B cell (primary cell): ENCODE measurements around the gene BBS2. TPM values are rescaled to one million over a fixed set of nuclear protein-coding genes. Genes with fewer than 3 reads are reported as not detected.

Source experiments
- ATAC-seq: fragments of 200-7000 bp; cut with Tn5 transposase; one replicate; pipeline ENCODE4 v1.10.0; 2021; ENCODE audit warnings: low read depth, mild to moderate bottlenecking, moderate number of reproducible peaks, moderate library complexity
- CTCF ChIA-PET: fragments of 350-600 bp; sonication (Branson Sonifier 250); formaldehyde crosslinking; loops from one replicate; lab custom pipeline; 2021; ENCODE audit warnings: antibody characterized with exemption, inconsistent platforms; lab: Charles Lee
- POLR2A ChIA-PET: fragments of 350-600 bp; sonication (Branson Sonifier 250); formaldehyde crosslinking; loops from one replicate; lab custom pipeline; 2021; ENCODE audit warnings: antibody characterized with exemption; lab: Charles Lee
- DNase-seq: peaks from one replicate; pipeline ENCODE4 v3.0.0; 2013
- H2AFZ ChIP-seq: 2 replicates; pipeline ENCODE4 v1.6.1; 2012; ENCODE audit warnings: mild to moderate bottlenecking, low read depth, low read length; ENCODE audit not compliant: insufficient read depth, poor library complexity, severe bottlenecking
- H3K27ac ChIP-seq, 2 donors: 1 replicate in 1 of 2; 2 replicates in 1 of 2; pipeline ENCODE4 v1.5.1; 2012 to 2013; ENCODE audit warnings: low read length in 2 of 2, mild to moderate bottlenecking in 2 of 2, moderate library complexity in 1 of 2
- H3K27me3 ChIP-seq, 4 experiments: fragments of 200-600 bp in 1 of 4; sonication (generic) in 1 of 4; replicated peaks in 1 of 4; 1 replicate in 2 of 4; 2 replicates in 2 of 4; pipeline versions ENCODE4 v1.6.1 to v1.7.0; 2013 to 2016; ENCODE audit warnings: low read length in 3 of 4, mild to moderate bottlenecking in 2 of 4, mixed read lengths in 1 of 4, moderate library complexity in 1 of 4; ENCODE audit not compliant: insufficient read depth in 4 of 4, control insufficient read depth in 3 of 4; ENCODE audit errors: control extremely low read depth in 1 of 4
- H3K36me3 ChIP-seq, 2 experiments: replicated peaks in 1 of 2; 1 replicate in 1 of 2; 2 replicates in 1 of 2; pipeline versions ENCODE4 v1.6.1 to v1.7.1; 2013; ENCODE audit warnings: low read length in 1 of 2; ENCODE audit not compliant: insufficient read depth in 2 of 2, control insufficient read depth in 1 of 2; ENCODE audit errors: control extremely low read depth in 1 of 2, extremely low read depth in 1 of 2
- H3K4me1 ChIP-seq, 2 donors: fragments of 200-600 bp in 1 of 2; sonication (generic) in 1 of 2; 1 replicate in 1 of 2; 2 replicates in 1 of 2; pipeline versions ENCODE4 v1.5.1 to v1.6.1; 2013 to 2017; ENCODE audit warnings: low read length in 2 of 2; ENCODE audit not compliant: control insufficient read depth in 2 of 2, insufficient read depth in 2 of 2
- H3K4me2 ChIP-seq: replicated peaks from 2 replicates; pipeline ENCODE3; 2012; ENCODE audit warnings: mild to moderate bottlenecking, low read depth, low read length; ENCODE audit not compliant: poor library complexity, severe bottlenecking
- H3K4me3 ChIP-seq, 5 experiments: fragments of 200-600 bp in 1 of 5; sonication (generic) in 1 of 5; 1 replicate in 3 of 5; 2 replicates in 2 of 5; pipeline versions ENCODE4 v1.5.1 to v1.7.0; 2011 to 2016; ENCODE audit warnings: low read length in 4 of 5, mild to moderate bottlenecking in 4 of 5, low read depth in 2 of 5, control low read depth in 1 of 5, moderate library complexity in 1 of 5; ENCODE audit not compliant: insufficient read depth in 1 of 5; ENCODE audit errors: control extremely low read depth in 1 of 5, extremely low read depth in 1 of 5
- H3K79me2 ChIP-seq: fragments of 200-600 bp; sonication (generic); one replicate; pipeline ENCODE4 v1.6.0; 2016; ENCODE audit warnings: low read length; ENCODE audit not compliant: control insufficient read depth, insufficient read depth
- H3K9ac ChIP-seq: fragments of 200-600 bp; sonication (generic); 2 replicates; pipeline ENCODE4 v1.6.1; 2017; ENCODE audit warnings: mild to moderate bottlenecking, low read length, moderate library complexity
- H3K9me3 ChIP-seq, 3 donors: one replicate each; pipeline versions ENCODE4 v1.6.1 to v1.7.1; 2013; ENCODE audit warnings: low read length in 2 of 3; ENCODE audit not compliant: control insufficient read depth in 2 of 3, insufficient read depth in 1 of 3; ENCODE audit errors: control extremely low read depth in 1 of 3
- H4K20me1 ChIP-seq: 2 replicates; pipeline ENCODE4 v1.6.0; 2012; ENCODE audit warnings: mild to moderate bottlenecking, low read length; ENCODE audit not compliant: insufficient read depth, control insufficient read depth, poor library complexity, severe bottlenecking
- H3K27ac Mint-ChIP-seq: one replicate; pipeline ENCODE4 v1.8.0; 2021; ENCODE audit warnings: mixed read lengths
- H3K27me3 Mint-ChIP-seq: one replicate; pipeline ENCODE4 v1.8.0; 2021; ENCODE audit warnings: mixed read lengths
- H3K4me1 Mint-ChIP-seq: one replicate; pipeline ENCODE4 v1.8.0; 2021; ENCODE audit warnings: mixed read lengths
- H3K4me3 Mint-ChIP-seq: one replicate; pipeline ENCODE4 v1.8.0; 2021; ENCODE audit warnings: mixed read lengths
- H3K9me3 Mint-ChIP-seq: one replicate; pipeline ENCODE4 v1.8.0; 2022; ENCODE audit warnings: mixed read lengths; ENCODE audit not compliant: insufficient read depth
- CTCF ChIP-seq: fragments of 200-600 bp; IDR thresholded peaks from one replicate; pipeline ENCODE4 v1.8.0; 2022; ENCODE audit warnings: antibody characterized with exemption, mild to moderate bottlenecking
- EZH2 ChIP-seq: IDR thresholded peaks from 2 replicates; pipeline ENCODE4 v1.6.1; 2012; ENCODE audit warnings: borderline replicate concordance, low read depth, mild to moderate bottlenecking, moderate library complexity, low read length; ENCODE audit not compliant: insufficient read depth, poor library complexity, severe bottlenecking
- WGBS: methylation state at CpG from one replicate; pipeline ENCODE4 v1.1.5; 2013; ENCODE audit warnings: missing lambda C conversion rate; ENCODE audit not compliant: insufficient coverage; 5-methylcytosine and 5-hydroxymethylcytosine counted together
- intact Hi-C: fragments of 100-400 bp; cut with micrococcal nuclease; formaldehyde crosslinking; loops from one replicate; pipeline ENCODE4 v1.10.0; 2022
- polyA plus RNA-seq: library from polyadenylated mRNA; depleted of rRNA; stranded (reverse); fragments of >200 nt; gene quantifications from 2 replicates; pipeline ENCODE4 v1.2.3, GENCODE V29; 2012
- total RNA-seq, 2 donors: library from RNA; stranded (reverse); fragments of 120-200 nt in 1 of 2; gene quantifications; 1 replicate in 1 of 2; 2 replicates in 1 of 2; pipeline versions ENCODE4 v1.2.3 to v1.2.4, GENCODE V29; 2013 to 2022

BBS2 gene
- total and polyA plus RNA-seq, 2 donors (not counting 1 experiment from before 2014, with no cell fraction given), result 49.4 to 63.4 TPM

GRCh38 chr16:56482683-56483236 is 37.1 kb downstream of the BBS2 start:
- Mint-ChIP-seq H3K27me3 (no peaks in the 10 kb centered on the region), H3K4me1 (no peaks in the 10 kb centered on the region), H3K27ac (no peak overlapping the region), H3K4me3 (no peak overlapping the region), H3K9me3 (no peaks in the 10 kb centered on the region)
- H3K4me1 ChIP-seq, result no peaks in the 10 kb centered on the region
- no peak overlapping the region for H3K4me3 ChIP-seq
- no peak overlapping the region for H3K27ac ChIP-seq
- POLR2A ChIA-PET, result no interaction called here
- H3K4me2 ChIP-seq, result no peak overlapping the region
- CTCF ChIA-PET, result interaction anchor here (1.6 kb wide), 1 partner anchor 219 kb away, joined by 4 read pairs; no protein-coding TSS in a partner anchor
- intact Hi-C loops, result no loop called here
- H3K9ac ChIP-seq, result no peak overlapping the region
- DNase-seq (no peak), ATAC-seq (no peak)
- no peaks in the 10 kb centered on the region for H3K27me3 ChIP-seq
- no peaks in the 10 kb centered on the region for H3K9me3 ChIP-seq
- no peak overlapping the region for H2AFZ ChIP-seq
- peaks cover 1 to 36% of the 10 kb centered on the region in 2 experiments for H3K36me3 ChIP-seq
- TF ChIP-seq EZH2, result no peak
- no peak for TF ChIP-seq CTCF
- no peaks in the 10 kb centered on the region for H3K79me2 ChIP-seq
- 100% methylated on average over 1 of the region's 5 CpGs for WGBS
- no peaks in the 10 kb centered on the region for H4K20me1 ChIP-seq

GRCh38 chr16:56481468-56482122 is 38.2 kb downstream of the BBS2 start:
- Histone ChIP-seq H3K9ac (no peak overlapping the region), H3K9me3 (no peaks in the 10 kb centered on the region), H2AFZ (no peak overlapping the region), H3K36me3 (peaks cover 1 to 43% of the 10 kb centered on the region in 2 experiments), H3K4me3 (no peak overlapping the region), H4K20me1 (no peaks in the 10 kb centered on the region), H3K4me2 (no peak overlapping the region), H3K4me1 (no peaks in the 10 kb centered on the region), H3K27ac (no peak overlapping the region), H3K79me2 (no peaks in the 10 kb centered on the region), H3K27me3 (no peaks in the 10 kb centered on the region)
- no CpG with 5 or more reads among the region's 2 CpGs for WGBS
- H3K4me3 Mint-ChIP-seq, result no peak overlapping the region
- no peak for DNase-seq
- no peak overlapping the region for H3K27ac Mint-ChIP-seq
- no peaks in the 10 kb centered on the region for H3K4me1 Mint-ChIP-seq
- CTCF ChIA-PET, result interaction anchor here (1.6 kb wide), 1 partner anchor 221 kb away, joined by 4 read pairs; no protein-coding TSS in a partner anchor
- no peaks in the 10 kb centered on the region for H3K9me3 Mint-ChIP-seq
- POLR2A ChIA-PET, result no interaction called here
- intact Hi-C loops, result no loop called here
- no peak for ATAC-seq
- no peaks in the 10 kb centered on the region for H3K27me3 Mint-ChIP-seq
- TF ChIP-seq CTCF, result no peak
- TF ChIP-seq EZH2, result no peak
